Caco-2 (cell line): ENCODE data around the gene EWSR1. TPM values are rescaled to one million over a fixed set of nuclear protein-coding genes. Genes with fewer than 3 reads are reported as not detected.

ENCODE experiments used
- BruUV-seq: library from RNA; stranded (reverse); fragments of 400-500 nt; replicated peaks from 2 replicates; lab custom pipeline; 2021; lab: Mats Ljungman, UMichigan
- CTCF ChIA-PET: fragments of 300-600 bp; sonication (Branson Sonifier 250); formaldehyde crosslinking; loops from one replicate; lab custom pipeline; 2022; ENCODE audit warnings: antibody characterized with exemption; lab: Charles Lee
- POLR2A ChIA-PET: fragments of 300-600 bp; sonication (Branson Sonifier 250); formaldehyde crosslinking; loops from one replicate; lab custom pipeline; 2022; ENCODE audit warnings: antibody characterized with exemption; lab: Charles Lee
- DNase-seq, 2 experiments: peaks; one replicate each; pipeline versions ENCODE4 v3.0.0 to v3.0.0-alpha.2; 2020 to 2022
- H3K27me3 ChIP-seq: replicated peaks from 2 replicates; pipeline ENCODE4 v1.6.0; 2011; ENCODE audit warnings: low read length; ENCODE audit not compliant: control insufficient read depth, insufficient read depth
- H3K36me3 ChIP-seq: 2 replicates; pipeline ENCODE4 v1.5.1; 2011; ENCODE audit warnings: low read length; ENCODE audit not compliant: control insufficient read depth, insufficient read depth
- H3K4me1 ChIP-seq: fragments of 250-450 bp; sonication (Bioruptor Pico); 2 replicates; pipeline ENCODE4 v1.5.1; 2020; ENCODE audit warnings: mild to moderate bottlenecking
- H3K4me3 ChIP-seq: 2 replicates; pipeline ENCODE4 v1.5.1; 2011; ENCODE audit warnings: low read depth, mild to moderate bottlenecking, control low read depth, low read length
- H3K9me3 ChIP-seq: fragments of 250-450 bp; sonication (Bioruptor Pico); 2 replicates; pipeline ENCODE4 v1.5.1; 2020; ENCODE audit warnings: mild to moderate bottlenecking, moderate library complexity
- H3K27ac Mint-ChIP-seq: one replicate; pipeline ENCODE4 v1.8.0; 2022; ENCODE audit warnings: mixed read lengths; ENCODE audit not compliant: unreplicated experiment
- H3K27me3 Mint-ChIP-seq: one replicate; pipeline ENCODE4 v1.8.0; 2022; ENCODE audit warnings: mixed read lengths; ENCODE audit not compliant: insufficient read depth, unreplicated experiment
- H3K36me3 Mint-ChIP-seq: one replicate; pipeline ENCODE4 v1.8.0; 2022; ENCODE audit warnings: mild to moderate bottlenecking, mixed read lengths; ENCODE audit not compliant: insufficient read depth, unreplicated experiment
- H3K4me1 Mint-ChIP-seq: one replicate; pipeline ENCODE4 v1.8.0; 2022; ENCODE audit warnings: low read depth, mixed read lengths; ENCODE audit not compliant: unreplicated experiment
- H3K4me3 Mint-ChIP-seq: one replicate; pipeline ENCODE4 v1.8.0; 2022; ENCODE audit warnings: mild to moderate bottlenecking, moderate library complexity, mixed read lengths; ENCODE audit not compliant: unreplicated experiment
- H3K9me3 Mint-ChIP-seq: one replicate; pipeline ENCODE4 v1.8.0; 2022; ENCODE audit warnings: mixed read lengths; ENCODE audit not compliant: unreplicated experiment
- CTCF ChIP-seq, 2 experiments: fragments of 200-600 bp in 1 of 2; IDR thresholded peaks; 1 replicate in 1 of 2; 2 replicates in 1 of 2; pipeline versions ENCODE4 v1.5.1 to v1.8.0; 2011 to 2022; ENCODE audit warnings: antibody characterized with exemption in 1 of 2, control low read depth in 1 of 2, inconsistent platforms in 1 of 2, low read depth in 1 of 2, low read length in 1 of 2, mild to moderate bottlenecking in 1 of 2, moderate library complexity in 1 of 2; ENCODE audit not compliant: insufficient read depth in 1 of 2, severe bottlenecking in 1 of 2, unreplicated experiment in 1 of 2
- intact Hi-C: fragments of 100-400 bp; cut with micrococcal nuclease; formaldehyde crosslinking; loops from one replicate; pipeline ENCODE4 v1.10.0; 2022; ENCODE audit not compliant: unreplicated experiment
- total RNA-seq: library from RNA; stranded (reverse); gene quantifications from 2 replicates; pipeline ENCODE4 v1.2.3, GENCODE V29; 2022

EWSR1 gene
- total RNA-seq, 1 experiment from 2014 or later = 358 TPM

GRCh38 chr22:29309332-29310064 lies 41.4 kb downstream of the EWSR1 start:
- DNase-seq = peak in 1 of 2 experiments; percentile 42
- H3K9me3 Mint-ChIP-seq = no peaks in the 10 kb centered on the region
- H3K27me3 Mint-ChIP-seq = peaks cover 6% of the 10 kb centered on the region
- 0 out of 2 replicates have a peak, but pooled peaks cover 1% of the 10 kb centered on the region for H3K36me3 ChIP-seq
- no peaks in the 10 kb centered on the region for H3K9me3 ChIP-seq
- H3K4me3 ChIP-seq = no peak overlapping the region
- CTCF ChIA-PET = no interaction called here
- H3K4me1 ChIP-seq = peaks cover 31% of the 10 kb centered on the region
- H3K27ac Mint-ChIP-seq = no peak overlapping the region
- POLR2A ChIA-PET = no interaction called here
- no TSS peak for BruUV-seq
- intact Hi-C loops = loop anchor here (10.0 kb wide), 1 partner anchor 215 kb away; no protein-coding TSS in a partner anchor
- H3K4me1 Mint-ChIP-seq = peaks cover 8% of the 10 kb centered on the region
- peaks cover 23% of the 10 kb centered on the region for H3K36me3 Mint-ChIP-seq
- no peak for TF ChIP-seq CTCF (IDR thresholded peaks at IDR 0.05; ENCODE audit: insufficient read depth in 1 of 2, low read depth in 1 of 2, low read length in 1 of 2, severe bottlenecking in 1 of 2, unreplicated experiment in 1 of 2)
- no peaks in the 10 kb centered on the region; the same call in 1 of the 2 replicates for H3K27me3 ChIP-seq
- H3K4me3 Mint-ChIP-seq = no peak overlapping the region

- Histone ChIP-seq H3K27me3 (no peaks in the 10 kb centered on the region; the same call in 1 of the 2 replicates), H3K36me3 (0 out of 2 replicates have a peak, but pooled peaks cover 1% of the 10 kb centered on the region), H3K4me3 (no peak overlapping the region), H3K4me1 (peaks cover 36% of the 10 kb centered on the region), H3K9me3 (no peaks in the 10 kb centered on the region)
- no peak overlapping the region for H3K27ac Mint-ChIP-seq
- ChIA-PET POLR2A (no interaction called here), CTCF (no interaction called here)
- H3K9me3 Mint-ChIP-seq = no peaks in the 10 kb centered on the region
- peaks cover 9% of the 10 kb centered on the region for H3K27me3 Mint-ChIP-seq
- peaks cover 23% of the 10 kb centered on the region for H3K36me3 Mint-ChIP-seq
- no peak for TF ChIP-seq CTCF (IDR thresholded peaks at IDR 0.05; ENCODE audit: insufficient read depth in 1 of 2, low read depth in 1 of 2, low read length in 1 of 2, severe bottlenecking in 1 of 2, unreplicated experiment in 1 of 2)
- DNase-seq = peak; percentile 35 to 53
- H3K4me1 Mint-ChIP-seq = peaks cover 12% of the 10 kb centered on the region
- intact Hi-C loops = no loop called here
- no TSS peak for BruUV-seq
- H3K4me3 Mint-ChIP-seq = no peak overlapping the region
These were observed 42.2 kb downstream of the EWSR1 start for GRCh38 chr22:29310065-29310862.

GRCh38 chr22:29310863-29311339 lies 42.8 kb downstream of the EWSR1 start:
- peaks cover 20% of the 10 kb centered on the region for H3K36me3 Mint-ChIP-seq
- intact Hi-C loops = no loop called here
- no TSS peak for BruUV-seq
- no peak overlapping the region for H3K27ac Mint-ChIP-seq
- peaks cover 36% of the 10 kb centered on the region for H3K4me1 ChIP-seq
- no peak for TF ChIP-seq CTCF (IDR thresholded peaks at IDR 0.05; ENCODE audit: insufficient read depth in 1 of 2, low read depth in 1 of 2, low read length in 1 of 2, severe bottlenecking in 1 of 2, unreplicated experiment in 1 of 2)
- H3K4me3 ChIP-seq = no peak overlapping the region
- ChIA-PET POLR2A (no interaction called here), CTCF (no interaction called here)
- peaks cover 12% of the 10 kb centered on the region for H3K4me1 Mint-ChIP-seq
- no peaks in the 10 kb centered on the region for H3K9me3 ChIP-seq
- H3K36me3 ChIP-seq = 0 out of 2 replicates have a peak, but pooled peaks cover 1% of the 10 kb centered on the region
- H3K27me3 Mint-ChIP-seq = peaks cover 9% of the 10 kb centered on the region
- H3K27me3 ChIP-seq = no peaks in the 10 kb centered on the region; the same call in 1 of the 2 replicates
- DNase-seq = peak; percentile 79 to 83
- H3K9me3 Mint-ChIP-seq = no peaks in the 10 kb centered on the region
- no peak overlapping the region for H3K4me3 Mint-ChIP-seq
